ENCODE data around the gene KANSL3.

DNA sequence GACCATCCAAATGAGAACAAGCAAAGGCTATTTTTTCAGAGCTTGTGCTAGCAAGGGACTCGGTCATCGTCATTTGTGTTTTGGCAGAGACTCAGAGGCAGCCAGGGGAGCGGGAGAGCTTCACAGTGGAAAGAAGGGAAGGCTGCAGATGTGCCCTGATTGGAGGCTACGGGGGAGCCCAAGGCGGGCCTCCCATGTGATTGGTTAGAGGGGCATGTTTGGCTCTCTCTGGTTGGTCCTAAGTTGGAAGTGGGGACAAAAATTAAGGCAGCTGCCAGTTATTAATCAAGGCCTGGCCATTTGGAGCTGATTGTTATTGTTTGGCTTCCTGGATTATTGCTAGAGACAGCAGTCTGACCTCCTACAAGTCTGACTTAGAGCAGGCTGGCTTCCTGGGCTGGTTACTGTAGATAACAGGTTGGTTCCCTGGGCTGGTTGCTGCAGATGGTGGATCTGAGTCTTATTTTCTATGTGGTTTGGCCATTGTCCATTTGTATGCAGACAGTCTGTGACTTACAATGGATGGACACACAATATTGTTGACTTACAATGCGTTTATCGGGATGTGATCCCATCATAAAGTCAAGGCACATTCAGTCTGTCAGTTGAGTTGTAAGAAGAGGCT is 10.3 kb upstream of the KANSL3 start:
- TF ChIP-seq HDAC1 (IDR thresholded peaks at IDR 0.05) (no peak), NUFIP1 (IDR thresholded peaks at IDR 0.05; ENCODE audit: partially characterized antibody) (no peak), NBN (IDR thresholded peaks at IDR 0.05; ENCODE audit: low read depth) (no peak), POLR2AphosphoS5 (IDR thresholded peaks at IDR 0.05; ENCODE audit: control insufficient read depth, insufficient read depth, low read depth, low read length) (no peak), PCBP2 (IDR thresholded peaks at IDR 0.05; ENCODE audit: low read depth, low read length, poor library complexity, severe bottlenecking) (no peak)
- TF ChIP-seq, protein P1, sequence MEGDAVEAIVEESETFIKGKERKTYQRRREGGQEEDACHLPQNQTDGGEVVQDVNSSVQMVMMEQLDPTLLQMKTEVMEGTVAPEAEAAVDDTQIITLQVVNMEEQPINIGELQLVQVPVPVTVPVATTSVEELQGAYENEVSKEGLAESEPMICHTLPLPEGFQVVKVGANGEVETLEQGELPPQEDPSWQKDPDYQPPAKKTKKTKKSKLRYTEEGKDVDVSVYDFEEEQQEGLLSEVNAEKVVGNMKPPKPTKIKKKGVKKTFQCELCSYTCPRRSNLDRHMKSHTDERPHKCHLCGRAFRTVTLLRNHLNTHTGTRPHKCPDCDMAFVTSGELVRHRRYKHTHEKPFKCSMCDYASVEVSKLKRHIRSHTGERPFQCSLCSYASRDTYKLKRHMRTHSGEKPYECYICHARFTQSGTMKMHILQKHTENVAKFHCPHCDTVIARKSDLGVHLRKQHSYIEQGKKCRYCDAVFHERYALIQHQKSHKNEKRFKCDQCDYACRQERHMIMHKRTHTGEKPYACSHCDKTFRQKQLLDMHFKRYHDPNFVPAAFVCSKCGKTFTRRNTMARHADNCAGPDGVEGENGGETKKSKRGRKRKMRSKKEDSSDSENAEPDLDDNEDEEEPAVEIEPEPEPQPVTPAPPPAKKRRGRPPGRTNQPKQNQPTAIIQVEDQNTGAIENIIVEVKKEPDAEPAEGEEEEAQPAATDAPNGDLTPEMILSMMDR (IDR thresholded peaks at IDR 0.05 in 2 of 3, conservative IDR thresholded peaks at IDR 0.05 in 1 of 3; ENCODE audit: insufficient read depth in 2 of 3, low read depth in 1 of 3, low read length in 3 of 3): no peak

Data from K562 (cell line).